Uterus (tissue), 4 donors: ENCODE data around the gene MSANTD3. TPM values are rescaled to one million over a fixed set of nuclear protein-coding genes. Genes with fewer than 3 reads are reported as not detected.

Experiments
- DNase-seq, 2 donors: peaks; one replicate each; pipeline ENCODE4 v3.0.0-alpha.2; 2019 to 2020
- H3K27ac ChIP-seq, 2 donors: fragments of 200-600 bp; sonication (generic); 1 replicate in 1 of 2; 2 replicates in 1 of 2; pipeline ENCODE4 v1.5.1; 2016 to 2018
- H3K27me3 ChIP-seq, 2 donors: fragments of 200-600 bp; sonication (generic); one replicate each; pipeline ENCODE4 v1.5.1; 2018 to 2019; ENCODE audit warnings: control low read depth in 1 of 2
- H3K36me3 ChIP-seq, 2 donors: fragments of 200-600 bp; sonication (generic); one replicate each; pipeline ENCODE4 v1.5.1; 2019; ENCODE audit warnings: control low read depth in 1 of 2
- H3K4me1 ChIP-seq, 2 donors: fragments of 200-600 bp; sonication (generic); one replicate each; pipeline ENCODE4 v1.5.1; 2018 to 2019; ENCODE audit warnings: control low read depth in 1 of 2
- H3K4me3 ChIP-seq, 2 donors: fragments of 200-600 bp; sonication (generic); 1 replicate in 1 of 2; 2 replicates in 1 of 2; pipeline ENCODE4 v1.5.1; 2018 to 2019; ENCODE audit warnings: mild to moderate bottlenecking in 1 of 2
- H3K9me3 ChIP-seq, 2 donors: fragments of 200-600 bp; sonication (generic); one replicate each; pipeline ENCODE4 v1.5.1; 2019; ENCODE audit warnings: control low read depth in 1 of 2
- POLR2A ChIP-seq, 2 donors: fragments of 450-650 bp; IDR thresholded peaks; one replicate each; pipeline ENCODE4 v1.6.1; 2016; ENCODE audit warnings: antibody characterized with exemption in 2 of 2, mild to moderate bottlenecking in 1 of 2, moderate library complexity in 1 of 2
- intact Hi-C: fragments of 100-400 bp; cut with DNase I; formaldehyde crosslinking; loops from one replicate; pipeline ENCODE4 v1.15.1; 2023; ENCODE audit warnings: low total_unique reads
- total RNA-seq, 4 donors: library from RNA; depleted of rRNA in 3 of 4; stranded (reverse); fragments of >200 nt in 3 of 4; gene quantifications; one replicate each; pipeline versions ENCODE4 v1.1.0 to v1.2.4, GENCODE V29; 2014 to 2023
- TF ChIP-seq, protein P1 (sequence below), 4 experiments: fragments of 200-600 bp in 2 of 4; fragments of 450-650 bp in 2 of 4; sonication (generic) in 2 of 4; IDR thresholded peaks; one replicate each; pipeline ENCODE4 v1.5.1; 2016 to 2019; ENCODE audit warnings: antibody characterized with exemption in 4 of 4, mild to moderate bottlenecking in 2 of 4, moderate library complexity in 1 of 4
- donor health status: DM: yes; HTN: yes; CAD: no.

The MSANTD3 gene
- total RNA-seq, 4 donors from 2014 or later, result 7.4 to 28.1 (median 20.2) TPM

DNA sequence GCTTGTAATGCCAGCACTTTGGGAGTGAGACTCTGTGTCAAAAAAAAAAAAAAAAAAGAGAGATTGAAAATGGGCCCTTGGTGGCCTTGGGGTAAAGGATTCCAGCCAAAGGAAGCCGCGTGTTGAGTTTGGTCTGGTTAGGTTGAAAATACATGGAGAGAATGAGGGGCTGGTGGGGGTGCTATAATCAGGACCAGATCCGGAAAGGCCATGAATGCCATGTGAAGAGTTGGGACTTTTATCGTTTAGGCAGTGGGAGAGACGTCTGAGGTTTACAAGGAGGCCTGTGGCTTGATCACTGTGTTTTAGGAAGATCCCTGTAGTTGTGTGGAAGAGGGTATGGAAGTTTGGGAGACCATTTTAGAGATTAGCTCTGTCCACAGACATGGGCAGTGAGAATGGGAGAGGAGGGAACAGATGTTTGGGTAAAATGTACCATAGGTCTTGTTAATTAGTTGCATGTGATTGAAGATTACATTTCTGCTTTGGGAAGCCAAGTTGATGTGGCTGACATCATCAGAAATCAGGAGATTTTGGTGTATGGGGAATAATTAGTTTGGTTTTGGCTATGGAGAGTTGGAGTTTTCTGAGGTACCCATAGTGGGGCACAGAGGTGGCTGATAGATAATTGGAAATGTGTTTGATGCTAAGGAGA is 3.5 kb downstream of the MSANTD3 start:
- no peak for DNase-seq
- intact Hi-C loops, result no loop called here
- H3K27me3 ChIP-seq, result no peaks in the 10 kb centered on the region
- H3K9me3 ChIP-seq, result no peaks in the 10 kb centered on the region
- TF ChIP-seq, protein P1, sequence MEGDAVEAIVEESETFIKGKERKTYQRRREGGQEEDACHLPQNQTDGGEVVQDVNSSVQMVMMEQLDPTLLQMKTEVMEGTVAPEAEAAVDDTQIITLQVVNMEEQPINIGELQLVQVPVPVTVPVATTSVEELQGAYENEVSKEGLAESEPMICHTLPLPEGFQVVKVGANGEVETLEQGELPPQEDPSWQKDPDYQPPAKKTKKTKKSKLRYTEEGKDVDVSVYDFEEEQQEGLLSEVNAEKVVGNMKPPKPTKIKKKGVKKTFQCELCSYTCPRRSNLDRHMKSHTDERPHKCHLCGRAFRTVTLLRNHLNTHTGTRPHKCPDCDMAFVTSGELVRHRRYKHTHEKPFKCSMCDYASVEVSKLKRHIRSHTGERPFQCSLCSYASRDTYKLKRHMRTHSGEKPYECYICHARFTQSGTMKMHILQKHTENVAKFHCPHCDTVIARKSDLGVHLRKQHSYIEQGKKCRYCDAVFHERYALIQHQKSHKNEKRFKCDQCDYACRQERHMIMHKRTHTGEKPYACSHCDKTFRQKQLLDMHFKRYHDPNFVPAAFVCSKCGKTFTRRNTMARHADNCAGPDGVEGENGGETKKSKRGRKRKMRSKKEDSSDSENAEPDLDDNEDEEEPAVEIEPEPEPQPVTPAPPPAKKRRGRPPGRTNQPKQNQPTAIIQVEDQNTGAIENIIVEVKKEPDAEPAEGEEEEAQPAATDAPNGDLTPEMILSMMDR (IDR thresholded peaks at IDR 0.05), result no peak
- no peak for TF ChIP-seq POLR2A (IDR thresholded peaks at IDR 0.05)
- H3K27ac ChIP-seq, result no peak overlapping the region
- H3K4me3 ChIP-seq, result no peak overlapping the region
- peaks cover 9 to 10% of the 10 kb centered on the region in 2 donors for H3K4me1 ChIP-seq
- no peaks in the 10 kb centered on the region for H3K36me3 ChIP-seq

GRCh38 chr9:100431886-100432285 is 4.9 kb downstream of the MSANTD3 start:
- Histone ChIP-seq H3K27me3 (no peaks in the 10 kb centered on the region), H3K9me3 (no peaks in the 10 kb centered on the region), H3K4me1 (peaks cover 9 to 10% of the 10 kb centered on the region in 2 donors), H3K4me3 (no peak overlapping the region), H3K36me3 (no peaks in the 10 kb centered on the region), H3K27ac (no peak overlapping the region)
- TF ChIP-seq, protein P1 (IDR thresholded peaks at IDR 0.05), result no peak
- no peak for TF ChIP-seq POLR2A (IDR thresholded peaks at IDR 0.05)
- DNase-seq, result no peak
- intact Hi-C loops, result no loop called here

DNA sequence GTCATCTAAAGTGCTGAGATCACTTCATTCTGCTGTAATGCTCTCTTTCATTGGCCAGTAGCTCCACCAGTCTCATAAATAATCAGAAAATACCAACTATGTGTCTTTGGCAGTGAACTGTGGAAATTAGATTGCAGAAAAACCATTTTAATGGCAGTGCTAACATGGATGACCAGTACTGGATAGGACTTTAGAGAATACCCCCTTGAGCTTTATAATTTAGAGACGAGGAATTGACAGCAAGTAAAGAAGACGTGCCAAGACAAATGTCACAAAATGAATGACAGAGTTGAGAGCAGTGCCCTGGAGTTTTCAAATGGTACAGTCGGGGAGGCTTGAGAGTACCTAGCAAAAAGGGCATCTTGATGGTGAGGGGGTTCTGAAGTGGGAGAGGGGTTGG is 5.8 kb downstream of the MSANTD3 start:
- Histone ChIP-seq H3K4me3 (no peak overlapping the region), H3K9me3 (no peaks in the 10 kb centered on the region), H3K27me3 (no peaks in the 10 kb centered on the region), H3K27ac (no peak overlapping the region), H3K4me1 (peaks cover 9 to 10% of the 10 kb centered on the region in 2 donors), H3K36me3 (no peaks in the 10 kb centered on the region)
- DNase-seq, result no peak
- TF ChIP-seq POLR2A (IDR thresholded peaks at IDR 0.05), result no peak
- TF ChIP-seq, protein P1 (IDR thresholded peaks at IDR 0.05), result no peak
- intact Hi-C loops, result no loop called here

DNA sequence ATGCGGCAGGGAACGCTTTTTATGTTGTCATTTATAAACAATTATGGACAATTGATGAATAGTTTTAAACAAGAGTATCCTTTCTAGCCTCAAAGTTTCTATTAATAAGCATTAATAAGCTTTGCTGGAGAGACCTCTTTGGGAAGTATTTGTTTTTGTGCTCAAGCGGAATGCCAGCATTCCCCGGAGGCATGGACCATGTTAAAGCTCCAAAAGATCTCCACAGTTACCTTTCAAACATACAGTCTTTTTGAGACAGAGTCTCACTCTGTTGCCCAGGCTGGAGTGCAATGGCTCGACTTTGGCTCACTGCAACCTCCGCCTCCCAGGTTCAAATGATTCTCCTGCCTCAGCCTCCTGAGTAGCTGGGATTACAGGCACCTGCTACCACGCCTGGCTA is 9.6 kb downstream of the MSANTD3 start:
- Histone ChIP-seq H3K36me3 (no peaks in the 10 kb centered on the region), H3K9me3 (no peaks in the 10 kb centered on the region), H3K27ac (no peak overlapping the region), H3K27me3 (no peaks in the 10 kb centered on the region), H3K4me1 (no peaks in the 10 kb centered on the region), H3K4me3 (no peak overlapping the region)
- intact Hi-C loops, result no loop called here
- no peak for DNase-seq
- TF ChIP-seq POLR2A (IDR thresholded peaks at IDR 0.05), result no peak
- TF ChIP-seq, protein P1 (IDR thresholded peaks at IDR 0.05), result no peak

- Histone ChIP-seq H3K27me3 (no peaks in the 10 kb centered on the region), H3K36me3 (no peaks in the 10 kb centered on the region), H3K27ac (no peak overlapping the region), H3K4me1 (no peaks in the 10 kb centered on the region), H3K9me3 (no peaks in the 10 kb centered on the region), H3K4me3 (no peak overlapping the region)
- DNase-seq, result peak; percentile 51 to 81
- intact Hi-C loops, result no loop called here
- TF ChIP-seq, protein P1 (IDR thresholded peaks at IDR 0.05), result peak; percentile 69 to 95 (median 83)
- TF ChIP-seq POLR2A (IDR thresholded peaks at IDR 0.05), result no peak
These were observed 11.2 kb downstream of the MSANTD3 start for GRCh38 chr9:100437860-100438805.
